Mammary epithelial cell (primary cell): ENCODE results near the gene CMTM3.

ENCODE experiments used
- EZH2 ChIP-seq: IDR thresholded peaks from 2 replicates; pipeline ENCODE4 v1.6.1; 2012; ENCODE audit warnings: low read length, inconsistent platforms, borderline replicate concordance
- TF ChIP-seq, protein P1 (sequence below), 2 donors: IDR thresholded peaks in 1 of 2; conservative IDR thresholded peaks in 1 of 2; 2 replicates each; pipeline ENCODE4 v1.5.1; 2011 to 2012; ENCODE audit warnings: inconsistent platforms in 2 of 2, low read length in 2 of 2, mild to moderate bottlenecking in 2 of 2, control low read depth in 1 of 2, low read depth in 1 of 2; ENCODE audit not compliant: insufficient read depth in 1 of 2; ENCODE audit errors: extremely low read depth in 1 of 2

- TF ChIP-seq, protein P1, sequence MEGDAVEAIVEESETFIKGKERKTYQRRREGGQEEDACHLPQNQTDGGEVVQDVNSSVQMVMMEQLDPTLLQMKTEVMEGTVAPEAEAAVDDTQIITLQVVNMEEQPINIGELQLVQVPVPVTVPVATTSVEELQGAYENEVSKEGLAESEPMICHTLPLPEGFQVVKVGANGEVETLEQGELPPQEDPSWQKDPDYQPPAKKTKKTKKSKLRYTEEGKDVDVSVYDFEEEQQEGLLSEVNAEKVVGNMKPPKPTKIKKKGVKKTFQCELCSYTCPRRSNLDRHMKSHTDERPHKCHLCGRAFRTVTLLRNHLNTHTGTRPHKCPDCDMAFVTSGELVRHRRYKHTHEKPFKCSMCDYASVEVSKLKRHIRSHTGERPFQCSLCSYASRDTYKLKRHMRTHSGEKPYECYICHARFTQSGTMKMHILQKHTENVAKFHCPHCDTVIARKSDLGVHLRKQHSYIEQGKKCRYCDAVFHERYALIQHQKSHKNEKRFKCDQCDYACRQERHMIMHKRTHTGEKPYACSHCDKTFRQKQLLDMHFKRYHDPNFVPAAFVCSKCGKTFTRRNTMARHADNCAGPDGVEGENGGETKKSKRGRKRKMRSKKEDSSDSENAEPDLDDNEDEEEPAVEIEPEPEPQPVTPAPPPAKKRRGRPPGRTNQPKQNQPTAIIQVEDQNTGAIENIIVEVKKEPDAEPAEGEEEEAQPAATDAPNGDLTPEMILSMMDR (conservative IDR thresholded peaks at IDR 0.05 in 1 of 2, IDR thresholded peaks at IDR 0.05 in 1 of 2; ENCODE audit: extremely low read depth in 1 of 2, insufficient read depth in 1 of 2, low read depth in 1 of 2, low read length in 2 of 2): no peak
- TF ChIP-seq EZH2: no peak
Observed at GRCh38 chr16:66609139-66609510, 4.6 kb downstream of the CMTM3 start.
